CD4-positive, alpha-beta memory T cell (primary cell): Measurements from ENCODE around the gene SRPK2. TPM values are rescaled to one million over a fixed set of nuclear protein-coding genes. Genes with fewer than 3 reads are reported as not detected.
A peak's percentile ranks its signal among the peaks of the same experiment; 100 is the strongest.
"Not testable (repeated sequence)": the region's sequence is repeated elsewhere in the genome, so short reads cannot be mapped to it uniquely, and the experiment has no call there.

Experiments
- CTCF ChIA-PET: fragments of 350-600 bp; sonication (Branson Sonifier 250); formaldehyde crosslinking; loops from one replicate; lab custom pipeline; 2021; ENCODE audit warnings: inconsistent platforms; ENCODE audit not compliant: partially characterized antibody; lab: Charles Lee
- POLR2A ChIA-PET: fragments of 350-600 bp; sonication (Branson Sonifier 250); formaldehyde crosslinking; loops from one replicate; lab custom pipeline; 2021; ENCODE audit not compliant: partially characterized antibody; lab: Charles Lee
- DNase-seq, 5 donors: peaks; one replicate each; pipeline versions ENCODE4 v3.0.0 to v3.0.0-alpha.2; 2020 to 2022; ENCODE audit warnings: mixed read lengths in 1 of 5
- H3K27ac ChIP-seq: one replicate; pipeline ENCODE4 v1.7.0; 2013; ENCODE audit warnings: low read depth, low read length
- H3K27me3 ChIP-seq: 2 replicates; pipeline ENCODE4 v1.7.0; 2013; ENCODE audit warnings: mild to moderate bottlenecking, low read length, moderate library complexity; ENCODE audit not compliant: insufficient read depth
- H3K36me3 ChIP-seq: 2 replicates; pipeline ENCODE4 v1.7.0; 2013; ENCODE audit warnings: mild to moderate bottlenecking, low read length, moderate library complexity; ENCODE audit not compliant: insufficient read depth
- H3K4me1 ChIP-seq: 2 replicates; pipeline ENCODE4 v1.7.0; 2013; ENCODE audit warnings: mild to moderate bottlenecking, low read length, moderate library complexity; ENCODE audit not compliant: insufficient read depth
- H3K4me3 ChIP-seq, 2 donors: one replicate each; pipeline ENCODE4 v1.7.0; 2013; ENCODE audit warnings: low read length in 2 of 2, mild to moderate bottlenecking in 1 of 2
- H3K9me3 ChIP-seq, 2 donors: one replicate each; pipeline ENCODE4 v1.7.0; 2013; ENCODE audit warnings: low read length in 2 of 2, control low read depth in 1 of 2; ENCODE audit not compliant: control insufficient read depth in 1 of 2
- H3K27ac Mint-ChIP-seq, 7 donors: one replicate each; pipeline ENCODE4 v1.8.0; 2020 to 2021; ENCODE audit warnings: mixed read lengths in 7 of 7, mild to moderate bottlenecking in 6 of 7, inconsistent platforms in 3 of 7, moderate library complexity in 3 of 7
- H3K27me3 Mint-ChIP-seq, 2 donors: one replicate each; pipeline ENCODE4 v1.8.0; 2020 to 2021; ENCODE audit warnings: mixed read lengths in 2 of 2
- H3K36me3 Mint-ChIP-seq, 2 donors: one replicate each; pipeline ENCODE4 v1.8.0; 2020 to 2021; ENCODE audit warnings: mixed read lengths in 2 of 2, inconsistent platforms in 1 of 2, mild to moderate bottlenecking in 1 of 2
- H3K4me1 Mint-ChIP-seq, 4 donors: one replicate each; pipeline ENCODE4 v1.8.0; 2020 to 2021; ENCODE audit warnings: mixed read lengths in 4 of 4, mild to moderate bottlenecking in 1 of 4
- H3K4me3 Mint-ChIP-seq, 8 donors: one replicate each; pipeline ENCODE4 v1.8.0; 2020 to 2021; ENCODE audit warnings: mixed read lengths in 8 of 8, mild to moderate bottlenecking in 7 of 8, moderate library complexity in 6 of 8, inconsistent platforms in 3 of 8
- H3K9me3 Mint-ChIP-seq, 8 donors: one replicate each; pipeline ENCODE4 v1.8.0; 2020 to 2021; ENCODE audit warnings: mixed read lengths in 8 of 8, mild to moderate bottlenecking in 5 of 8, inconsistent platforms in 3 of 8, moderate library complexity in 1 of 8
- intact Hi-C: fragments of 100-400 bp; cut with micrococcal nuclease; formaldehyde crosslinking; loops from one replicate; pipeline ENCODE4 v1.15.1; 2023
- polyA plus RNA-seq, 2 donors: library from polyadenylated mRNA; unstranded; fragments of 300-500 nt; fragmentation: Illumina TruSeq; gene quantifications; one replicate each; pipeline ENCODE4 v1.2.3, GENCODE V29; 2021
- total RNA-seq, 2 experiments: library from RNA; stranded (reverse); gene quantifications; one replicate each; pipeline ENCODE4 v1.2.3, GENCODE V29; 2021

The SRPK2 gene
- total and polyA plus RNA-seq, 4 experiments from 2014 or later: 36.0 to 55.2 (median 51.7) TPM

- CTCF ChIA-PET: interaction anchor here (0.6 to 1.7 kb wide), 4 partner anchors 16 to 829 kb away, joined by 4 to 5 read pairs (median 4); no protein-coding TSS in a partner anchor
Observed at GRCh38 chr7:105297985-105298384, 90.7 kb downstream of the SRPK2 start.

GRCh38 chr7:105297309-105297708 lies 91.4 kb downstream of the SRPK2 start:
- Mint-ChIP-seq H3K27ac (peak overlapping the region in 2 of 7 donors; percentile 60 to 76), H3K9me3 (peaks cover 0 to 5% (median 0%) of the 10 kb centered on the region in 8 donors), H3K36me3 (peaks cover 3 to 5% of the 10 kb centered on the region in 2 donors), H3K4me3 (peak overlapping the region in 5 of 8 donors; percentile 21 to 58 (median 40)), H3K27me3 (no peaks in the 10 kb centered on the region), H3K4me1 (peaks cover 42 to 71% (median 55%) of the 10 kb centered on the region in 4 donors)
- H3K4me1 ChIP-seq: peaks cover 60% of the 10 kb centered on the region
- no peak for DNase-seq
- H3K9me3 ChIP-seq: no peaks in the 10 kb centered on the region
- no peak overlapping the region for H3K27ac ChIP-seq
- CTCF ChIA-PET: interaction anchor here (0.6 to 1.7 kb wide), 6 partner anchors 15 to 830 kb away, joined by 3 to 5 read pairs (median 4); no protein-coding TSS in a partner anchor
- POLR2A ChIA-PET: interaction anchor here (0.6 to 5.4 kb wide), 4 partner anchors 10 to 284 kb away, joined by 3 to 21 read pairs (median 4); no protein-coding TSS in a partner anchor
- H3K4me3 ChIP-seq: no peak overlapping the region
- no peaks in the 10 kb centered on the region for H3K36me3 ChIP-seq
- intact Hi-C loops: no loop called here
- H3K27me3 ChIP-seq: no peaks in the 10 kb centered on the region

More at GRCh38 chr7:105297985-105298384, 90.7 kb downstream of the SRPK2 start:
- Histone ChIP-seq H3K4me3 (no peak overlapping the region), H3K36me3 (no peaks in the 10 kb centered on the region), H3K27me3 (no peaks in the 10 kb centered on the region), H3K4me1 (peaks cover 60% of the 10 kb centered on the region), H3K27ac (peak overlapping the region; percentile 12), H3K9me3 (no peaks in the 10 kb centered on the region)
- no peaks in the 10 kb centered on the region for H3K27me3 Mint-ChIP-seq
- intact Hi-C loops: no loop called here
- no peak for DNase-seq
- POLR2A ChIA-PET: interaction anchor here (1.5 to 5.4 kb wide), 2 partner anchors 9 to 30 kb away, joined by 6 to 21 read pairs; no protein-coding TSS in a partner anchor
- H3K36me3 Mint-ChIP-seq: peaks cover 3 to 5% of the 10 kb centered on the region in 2 donors
- peaks cover 42 to 66% (median 53%) of the 10 kb centered on the region in 4 donors for H3K4me1 Mint-ChIP-seq
- H3K9me3 Mint-ChIP-seq: peaks cover 0 to 5% (median 0%) of the 10 kb centered on the region in 8 donors
- peak overlapping the region; percentile 11 to 80 (median 66) for H3K4me3 Mint-ChIP-seq
- peak overlapping the region; percentile 80 to 92 (median 87) for H3K27ac Mint-ChIP-seq

GRCh38 chr7:105296491-105296890 lies 92.2 kb downstream of the SRPK2 start:
- no peak overlapping the region for H3K27ac ChIP-seq
- peaks cover 56% of the 10 kb centered on the region for H3K4me1 ChIP-seq
- Mint-ChIP-seq H3K4me3 (peak overlapping the region in 1 of 8 donors; percentile 12), H3K27me3 (no peaks in the 10 kb centered on the region), H3K27ac (peak overlapping the region in 4 of 7 donors; percentile 2 to 66 (median 54)), H3K9me3 (peaks cover 0 to 5% (median 0%) of the 10 kb centered on the region in 8 donors), H3K4me1 (peaks cover 38 to 66% (median 49%) of the 10 kb centered on the region in 4 donors), H3K36me3 (peaks cover 0 to 5% of the 10 kb centered on the region in 2 donors)
- ChIA-PET POLR2A (interaction anchor here (5.4 kb wide), 1 partner anchor 28 kb away, joined by 21 read pairs; no protein-coding TSS in a partner anchor), CTCF (interaction anchor here (0.8 to 1.5 kb wide), 2 partner anchors 35 to 133 kb away, joined by 3 read pairs; no protein-coding TSS in a partner anchor)
- intact Hi-C loops: no loop called here
- H3K4me3 ChIP-seq: no peak overlapping the region
- no peaks in the 10 kb centered on the region for H3K9me3 ChIP-seq
- no peaks in the 10 kb centered on the region for H3K36me3 ChIP-seq
- DNase-seq: no peak
- no peaks in the 10 kb centered on the region for H3K27me3 ChIP-seq

- H3K4me1 Mint-ChIP-seq: peaks cover 36 to 62% (median 47%) of the 10 kb centered on the region in 4 donors
- H3K27me3 ChIP-seq: no peaks in the 10 kb centered on the region
- POLR2A ChIA-PET: interaction anchor here (5.4 kb wide), 1 partner anchor 28 kb away, joined by 21 read pairs; no protein-coding TSS in a partner anchor
- intact Hi-C loops: no loop called here
- H3K27me3 Mint-ChIP-seq: no peaks in the 10 kb centered on the region
- H3K9me3 ChIP-seq: no peaks in the 10 kb centered on the region
- CTCF ChIA-PET: interaction anchor here (0.6 to 1.5 kb wide), 2 partner anchors 34 to 63 kb away, joined by 3 to 4 read pairs; no protein-coding TSS in a partner anchor
- peaks cover 52% of the 10 kb centered on the region for H3K4me1 ChIP-seq
- no peak for DNase-seq
- H3K4me3 ChIP-seq: no peak overlapping the region
- no peaks in the 10 kb centered on the region for H3K36me3 ChIP-seq
- H3K36me3 Mint-ChIP-seq: peaks cover 0 to 5% of the 10 kb centered on the region in 2 donors
- no peak overlapping the region for H3K27ac ChIP-seq
- H3K27ac Mint-ChIP-seq: peak overlapping the region in 2 of 7 donors; percentile 24 to 42
- H3K4me3 Mint-ChIP-seq: peak overlapping the region in 1 of 8 donors; percentile 61
- peaks cover 0 to 5% (median 0%) of the 10 kb centered on the region in 8 donors for H3K9me3 Mint-ChIP-seq
Observed at GRCh38 chr7:105295596-105296352, 92.9 kb downstream of the SRPK2 start.

GRCh38 chr7:105294482-105294881 lies 94.2 kb downstream of the SRPK2 start:
- Mint-ChIP-seq H3K27ac (peak overlapping the region in 1 of 7 donors; percentile 46), H3K4me1 (peaks cover 33 to 63% (median 45%) of the 10 kb centered on the region in 4 donors)
- CTCF ChIA-PET: interaction anchor here (1.1 kb wide), 1 partner anchor 26 kb away, joined by 4 read pairs; no protein-coding TSS in a partner anchor
- H3K27me3 ChIP-seq, H3K27me3 Mint-ChIP-seq, H3K9me3 Mint-ChIP-seq, POLR2A ChIA-PET, H3K9me3 ChIP-seq, H3K36me3 ChIP-seq, H3K36me3 Mint-ChIP-seq, H3K4me3 Mint-ChIP-seq, H3K27ac ChIP-seq, DNase-seq, H3K4me3 ChIP-seq, intact Hi-C loops: not testable (repeated sequence)
- peaks cover 45% of the 10 kb centered on the region for H3K4me1 ChIP-seq

GRCh38 chr7:105289704-105290103 lies 99.0 kb downstream of the SRPK2 start:
- POLR2A ChIA-PET: interaction anchor here (1.2 kb wide), 1 partner anchor 17 kb away, joined by 3 read pairs; no protein-coding TSS in a partner anchor

More at GRCh38 chr7:105289704-105290103, 99.0 kb downstream of the SRPK2 start:
- Histone ChIP-seq H3K4me3 (no peak overlapping the region), H3K4me1 (peaks cover 10% of the 10 kb centered on the region), H3K36me3 (no peaks in the 10 kb centered on the region), H3K27ac (no peak overlapping the region), H3K9me3 (no peaks in the 10 kb centered on the region), H3K27me3 (no peaks in the 10 kb centered on the region)
- CTCF ChIA-PET: no interaction called here
- Mint-ChIP-seq H3K9me3 (no peaks in the 10 kb centered on the region), H3K36me3 (peaks cover 4 to 9% of the 10 kb centered on the region in 2 donors), H3K4me3 (peak overlapping the region in 2 of 8 donors; percentile 0 to 42), H3K27ac (peak overlapping the region in 4 of 7 donors; percentile 1 to 83 (median 34)), H3K4me1 (peaks cover 15 to 34% (median 17%) of the 10 kb centered on the region in 4 donors), H3K27me3 (no peaks in the 10 kb centered on the region)
- intact Hi-C loops: no loop called here
- no peak for DNase-seq
